Testis (tissue), 2 donors: ENCODE measurements around the gene ARHGEF10L.

Experiments used
- POLR2A ChIP-seq: fragments of 450-650 bp; IDR thresholded peaks from one replicate; pipeline ENCODE4 v1.6.1; 2017; ENCODE audit warnings: antibody characterized with exemption, mild to moderate bottlenecking, moderate library complexity
- TF ChIP-seq, protein P1 (sequence below), 3 experiments: fragments of 450-650 bp in 2 of 3; fragments of 200-600 bp in 1 of 3; sonication (generic) in 1 of 3; IDR thresholded peaks; one replicate each; pipeline ENCODE4 v1.5.1; 2016 to 2019; ENCODE audit warnings: antibody characterized with exemption in 3 of 3, mild to moderate bottlenecking in 2 of 3, moderate library complexity in 1 of 3

DNA sequence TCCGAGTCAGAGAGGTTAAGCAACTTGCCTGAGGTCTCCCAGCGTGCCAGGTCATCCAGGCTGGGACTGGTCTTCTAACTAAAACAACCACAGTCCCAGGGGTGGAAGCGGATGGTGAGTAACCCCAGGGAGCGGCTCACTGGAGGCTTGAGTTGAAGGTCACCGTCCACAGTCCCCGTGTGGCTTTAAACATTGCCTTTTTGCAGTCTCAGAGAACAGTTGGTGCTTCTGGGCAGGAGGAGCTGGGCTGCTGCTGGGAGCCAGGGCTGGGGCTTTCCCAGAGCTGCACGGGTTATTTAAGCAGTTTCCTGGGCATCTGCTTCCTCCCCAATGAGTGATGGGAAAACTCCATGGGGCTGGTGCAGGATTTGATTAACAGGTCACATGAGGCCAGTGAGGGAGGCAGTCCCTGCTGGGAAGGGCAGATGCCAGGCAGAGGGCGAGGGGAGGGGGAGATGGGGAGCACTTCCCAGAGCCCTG, 12.3 kb downstream of the ARHGEF10L start:
- TF ChIP-seq, protein P1, sequence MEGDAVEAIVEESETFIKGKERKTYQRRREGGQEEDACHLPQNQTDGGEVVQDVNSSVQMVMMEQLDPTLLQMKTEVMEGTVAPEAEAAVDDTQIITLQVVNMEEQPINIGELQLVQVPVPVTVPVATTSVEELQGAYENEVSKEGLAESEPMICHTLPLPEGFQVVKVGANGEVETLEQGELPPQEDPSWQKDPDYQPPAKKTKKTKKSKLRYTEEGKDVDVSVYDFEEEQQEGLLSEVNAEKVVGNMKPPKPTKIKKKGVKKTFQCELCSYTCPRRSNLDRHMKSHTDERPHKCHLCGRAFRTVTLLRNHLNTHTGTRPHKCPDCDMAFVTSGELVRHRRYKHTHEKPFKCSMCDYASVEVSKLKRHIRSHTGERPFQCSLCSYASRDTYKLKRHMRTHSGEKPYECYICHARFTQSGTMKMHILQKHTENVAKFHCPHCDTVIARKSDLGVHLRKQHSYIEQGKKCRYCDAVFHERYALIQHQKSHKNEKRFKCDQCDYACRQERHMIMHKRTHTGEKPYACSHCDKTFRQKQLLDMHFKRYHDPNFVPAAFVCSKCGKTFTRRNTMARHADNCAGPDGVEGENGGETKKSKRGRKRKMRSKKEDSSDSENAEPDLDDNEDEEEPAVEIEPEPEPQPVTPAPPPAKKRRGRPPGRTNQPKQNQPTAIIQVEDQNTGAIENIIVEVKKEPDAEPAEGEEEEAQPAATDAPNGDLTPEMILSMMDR (IDR thresholded peaks at IDR 0.05) = no peak
- no peak for TF ChIP-seq POLR2A
